Activated CD4-positive, alpha-beta T cell treated with anti-CD3 and anti-CD28 coated beads, Interleukin-2, amount 50 U/mL, for 24 hours (primary cell): ENCODE results near the gene PCDHB13.
"Not testable (repeated sequence)": the region's sequence is repeated elsewhere in the genome, so short reads cannot be mapped to it uniquely, and the experiment has no call there.

Experiments used
- DNase-seq, 2 donors: peaks; one replicate each; pipeline ENCODE4 v3.0.0-alpha.2; 2020; ENCODE audit warnings: low read depth in 1 of 2, low spot score in 1 of 2

PCDHB13 gene

DNA sequence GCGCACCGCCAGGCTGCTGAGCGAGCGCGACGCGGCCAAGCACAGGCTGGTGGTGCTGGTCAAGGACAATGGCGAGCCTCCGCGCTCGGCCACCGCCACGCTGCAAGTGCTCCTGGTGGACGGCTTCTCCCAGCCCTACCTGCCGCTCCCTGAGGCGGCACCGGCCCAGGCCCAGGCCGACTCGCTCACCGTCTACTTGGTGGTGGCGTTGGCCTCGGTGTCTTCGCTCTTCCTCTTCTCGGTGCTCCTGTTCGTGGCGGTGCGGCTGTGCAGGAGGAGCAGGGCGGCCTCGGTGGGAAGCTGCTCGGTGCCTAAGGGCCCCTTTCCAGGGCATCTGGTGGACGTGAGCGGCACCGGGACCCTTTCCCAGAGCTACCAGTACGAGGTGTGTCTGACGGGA lies 12.1 kb upstream of the PCDHB13 start:
- DNase-seq, result not testable (repeated sequence)

- DNase-seq, result no peak
These were observed 5.2 kb upstream of the PCDHB13 start, which contains the start of gene PCDHB12 for GRCh38 chr5:141208478-141208877. PCDHB12 (plus strand) TSS chr5:141208719; CDS start chr5:141208908, 189 bp downstream.

GRCh38 chr5:141210281-141210680 lies 3.4 kb upstream of the PCDHB13 start:
- not testable (repeated sequence) for DNase-seq

DNA sequence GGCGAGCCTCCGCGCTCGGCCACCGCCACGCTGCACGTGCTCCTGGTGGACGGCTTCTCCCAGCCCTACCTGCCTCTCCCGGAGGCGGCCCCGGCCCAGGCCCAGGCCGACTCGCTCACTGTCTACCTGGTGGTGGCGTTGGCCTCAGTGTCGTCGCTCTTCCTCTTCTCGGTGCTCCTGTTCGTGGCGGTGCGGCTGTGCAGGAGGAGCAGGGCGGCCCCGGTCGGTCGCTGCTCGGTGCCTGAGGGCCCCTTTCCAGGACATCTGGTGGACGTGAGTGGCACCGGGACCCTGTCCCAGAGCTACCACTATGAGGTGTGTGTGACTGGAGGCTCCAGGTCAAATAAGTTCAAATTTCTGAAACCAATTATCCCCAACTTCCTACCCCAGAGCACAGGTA lies 2.9 kb upstream of the PCDHB13 start:
- DNase-seq, result not testable (repeated sequence)

DNA sequence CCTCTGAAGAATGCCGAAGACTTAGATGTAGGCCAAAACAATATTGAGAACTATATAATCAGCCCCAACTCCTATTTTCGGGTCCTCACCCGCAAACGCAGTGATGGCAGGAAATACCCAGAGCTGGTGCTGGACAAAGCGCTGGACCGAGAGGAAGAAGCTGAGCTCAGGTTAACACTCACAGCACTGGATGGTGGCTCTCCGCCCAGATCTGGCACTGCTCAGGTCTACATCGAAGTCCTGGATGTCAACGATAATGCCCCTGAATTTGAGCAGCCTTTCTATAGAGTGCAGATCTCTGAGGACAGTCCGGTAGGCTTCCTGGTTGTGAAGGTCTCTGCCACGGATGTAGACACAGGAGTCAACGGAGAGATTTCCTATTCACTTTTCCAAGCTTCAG lies 864 bp downstream of the PCDHB13 start:
- DNase-seq, result not testable (repeated sequence)

DNA sequence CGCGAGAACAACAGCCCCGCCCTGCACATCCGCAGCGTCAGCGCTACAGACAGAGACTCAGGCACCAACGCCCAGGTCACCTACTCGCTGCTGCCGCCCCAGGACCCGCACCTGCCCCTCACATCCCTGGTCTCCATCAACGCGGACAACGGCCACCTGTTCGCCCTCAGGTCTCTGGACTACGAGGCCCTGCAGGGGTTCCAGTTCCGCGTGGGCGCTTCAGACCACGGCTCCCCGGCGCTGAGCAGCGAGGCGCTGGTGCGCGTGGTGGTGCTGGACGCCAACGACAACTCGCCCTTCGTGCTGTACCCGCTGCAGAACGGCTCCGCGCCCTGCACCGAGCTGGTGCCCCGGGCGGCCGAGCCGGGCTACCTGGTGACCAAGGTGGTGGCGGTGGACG lies 1.8 kb downstream of the PCDHB13 start:
- DNase-seq, result not testable (repeated sequence)

DNA sequence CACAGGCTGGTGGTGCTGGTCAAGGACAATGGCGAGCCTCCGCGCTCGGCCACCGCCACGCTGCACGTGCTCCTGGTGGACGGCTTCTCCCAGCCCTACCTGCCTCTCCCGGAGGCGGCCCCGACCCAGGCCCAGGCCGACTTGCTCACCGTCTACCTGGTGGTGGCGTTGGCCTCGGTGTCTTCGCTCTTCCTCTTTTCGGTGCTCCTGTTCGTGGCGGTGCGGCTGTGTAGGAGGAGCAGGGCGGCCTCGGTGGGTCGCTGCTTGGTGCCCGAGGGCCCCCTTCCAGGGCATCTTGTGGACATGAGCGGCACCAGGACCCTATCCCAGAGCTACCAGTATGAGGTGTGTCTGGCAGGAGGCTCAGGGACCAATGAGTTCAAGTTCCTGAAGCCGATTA lies 2.3 kb downstream of the PCDHB13 start:
- DNase-seq, result not testable (repeated sequence)

DNA sequence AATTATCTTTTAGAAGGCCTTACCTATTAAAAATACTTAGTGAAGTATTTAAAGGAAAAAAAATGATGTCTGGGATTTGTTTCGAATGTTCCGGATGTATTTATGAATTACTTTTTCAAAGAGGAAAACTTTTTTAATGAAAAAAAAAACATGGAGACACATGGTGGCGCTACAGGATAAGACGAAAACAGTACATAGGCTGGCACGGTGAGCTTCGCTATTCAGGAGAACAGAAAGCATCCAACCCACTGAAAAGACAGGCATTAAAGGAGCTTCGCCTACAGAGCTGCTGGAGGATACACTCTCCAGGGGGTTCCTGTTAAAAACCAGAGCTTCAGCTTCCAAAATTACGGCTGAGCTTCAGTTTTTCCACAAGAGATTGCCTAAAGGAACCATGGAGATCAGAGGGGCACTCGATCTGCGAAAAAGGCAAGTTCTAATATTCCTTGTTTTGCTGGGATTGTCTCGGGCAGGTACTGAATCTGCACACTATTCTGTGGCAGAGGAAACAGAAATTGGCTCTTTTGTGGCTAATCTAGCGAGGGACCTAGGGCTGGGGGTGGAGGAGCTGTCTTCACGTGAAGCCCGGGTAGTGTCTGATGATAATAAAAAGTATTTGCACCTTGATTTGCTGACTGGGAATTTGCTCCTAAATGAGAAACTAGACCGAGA lies 9.5 kb downstream of the PCDHB13 start, which contains the start of gene PCDHB14:
PCDHB14 (plus strand) TSS at position 232 of the 672 bp plus-strand sequence; CDS start at position 395, 163 bp downstream.
- no peak for DNase-seq

DNA sequence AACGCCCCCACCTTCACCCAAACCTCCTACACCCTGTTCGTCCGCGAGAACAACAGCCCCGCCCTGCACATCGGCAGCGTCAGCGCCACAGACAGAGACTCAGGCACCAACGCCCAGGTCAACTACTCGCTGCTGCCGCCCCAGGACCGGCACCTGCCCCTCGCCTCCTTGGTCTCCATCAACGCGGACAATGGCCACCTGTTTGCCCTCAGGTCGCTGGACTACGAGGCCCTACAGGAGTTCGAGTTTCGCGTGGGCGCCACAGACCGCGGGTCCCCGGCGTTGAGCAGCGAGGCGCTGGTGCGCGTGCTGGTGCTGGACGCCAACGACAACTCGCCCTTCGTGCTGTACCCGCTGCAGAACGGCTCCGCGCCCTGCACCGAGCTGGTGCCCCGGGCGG lies 11.1 kb downstream of the PCDHB13 start:
- DNase-seq, result not testable (repeated sequence)

DNA sequence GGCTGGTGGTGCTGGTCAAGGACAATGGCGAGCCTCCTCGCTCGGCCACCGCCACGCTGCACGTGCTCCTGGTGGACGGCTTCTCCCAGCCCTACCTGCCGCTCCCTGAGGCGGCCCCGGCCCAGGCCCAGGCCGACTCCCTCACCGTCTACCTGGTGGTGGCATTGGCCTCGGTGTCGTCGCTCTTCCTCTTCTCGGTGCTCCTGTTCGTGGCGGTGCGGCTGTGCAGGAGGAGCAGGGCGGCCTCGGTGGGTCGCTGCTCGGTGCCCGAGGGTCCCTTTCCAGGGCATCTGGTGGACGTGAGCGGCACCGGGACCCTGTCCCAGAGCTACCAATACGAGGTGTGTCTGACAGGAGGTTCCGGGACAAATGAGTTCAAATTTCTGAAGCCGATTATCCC lies 11.7 kb downstream of the PCDHB13 start:
- DNase-seq, result not testable (repeated sequence)

GRCh38 chr5:141234109-141234667 lies 20.5 kb downstream of the PCDHB13 start:
- no peak for DNase-seq

GRCh38 chr5:141235922-141236321 lies 22.2 kb downstream of the PCDHB13 start:
- not testable (repeated sequence) for DNase-seq

DNA sequence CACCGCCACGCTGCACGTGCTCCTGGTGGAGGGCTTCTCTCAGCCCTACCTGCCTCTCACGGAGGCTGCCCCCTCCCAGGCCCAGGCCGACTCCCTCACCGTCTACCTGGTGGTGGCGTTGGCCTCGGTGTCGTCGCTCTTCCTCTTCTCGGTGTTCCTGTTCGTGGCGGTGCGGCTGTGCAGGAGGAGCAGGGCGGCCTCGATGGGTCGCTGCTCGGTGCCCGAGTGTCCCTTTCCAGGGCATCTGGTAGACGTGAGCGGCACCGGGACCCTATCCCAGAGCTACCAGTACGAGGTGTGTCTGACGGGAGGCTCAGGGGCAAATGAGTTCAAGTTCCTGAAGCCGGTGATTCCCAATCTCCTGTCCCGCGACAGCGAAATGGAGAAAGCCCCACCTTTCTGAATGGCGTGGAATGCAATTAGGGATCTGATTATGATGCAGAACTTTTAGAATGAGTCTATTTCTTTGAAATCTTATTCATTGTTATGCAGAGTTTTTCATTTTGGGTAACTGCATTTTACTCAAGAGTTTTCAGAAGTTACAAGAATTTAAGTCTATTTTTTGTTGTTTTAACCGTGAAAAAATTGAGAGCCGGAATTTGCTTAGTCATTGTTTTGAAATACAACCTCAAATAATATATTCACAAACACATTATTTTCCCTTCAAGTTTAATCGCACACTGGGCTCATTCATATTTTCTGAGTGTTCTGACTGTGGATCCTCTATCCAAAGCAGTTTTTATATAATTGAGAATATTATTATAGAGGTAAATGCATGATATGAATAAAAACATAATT lies 23.0 kb downstream of the PCDHB13 start:
- no peak for DNase-seq

DNA sequence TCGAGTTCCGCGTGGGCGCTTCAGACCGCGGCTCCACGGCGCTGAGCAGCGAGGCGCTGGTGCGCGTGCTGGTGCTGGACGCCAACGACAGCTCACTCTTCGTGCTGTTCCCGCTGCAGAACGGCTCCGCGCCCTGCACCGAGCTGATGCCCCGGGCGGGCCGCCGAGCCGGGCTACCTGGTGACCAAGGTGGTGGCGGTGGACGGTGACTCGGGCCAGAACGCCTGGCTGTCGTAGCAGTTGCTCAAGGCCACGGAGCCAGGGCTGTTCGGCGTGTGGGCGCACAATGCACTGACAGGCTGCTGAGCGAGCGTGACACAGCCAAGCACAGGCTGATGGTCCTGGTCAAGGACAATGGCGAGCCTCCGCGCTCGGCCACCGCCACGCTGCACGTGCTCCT lies 27.8 kb downstream of the PCDHB13 start:
- no peak for DNase-seq

GRCh38 chr5:141245250-141245717 lies 31.6 kb downstream of the PCDHB13 start, which contains the start of gene PCDHB15:
PCDHB15 (plus strand) TSS chr5:141245395; CDS start chr5:141245579, 184 bp downstream.
- no peak for DNase-seq

DNA sequence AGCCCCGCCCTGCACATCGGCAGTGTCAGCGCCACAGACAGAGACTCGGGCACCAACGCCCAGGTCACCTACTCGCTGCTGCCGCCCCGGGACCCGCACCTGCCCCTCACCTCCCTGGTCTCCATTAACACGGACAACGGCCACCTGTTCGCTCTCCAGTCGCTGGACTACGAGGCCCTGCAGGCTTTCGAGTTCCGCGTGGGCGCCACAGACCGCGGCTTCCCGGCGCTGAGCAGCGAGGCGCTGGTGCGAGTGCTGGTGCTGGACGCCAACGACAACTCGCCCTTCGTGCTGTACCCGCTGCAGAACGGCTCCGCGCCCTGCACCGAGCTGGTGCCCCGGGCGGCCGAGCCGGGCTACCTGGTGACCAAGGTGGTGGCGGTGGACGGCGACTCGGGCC lies 33.3 kb downstream of the PCDHB13 start:
- not testable (repeated sequence) for DNase-seq

GRCh38 chr5:141247434-141247833 lies 33.7 kb downstream of the PCDHB13 start:
- not testable (repeated sequence) for DNase-seq

DNA sequence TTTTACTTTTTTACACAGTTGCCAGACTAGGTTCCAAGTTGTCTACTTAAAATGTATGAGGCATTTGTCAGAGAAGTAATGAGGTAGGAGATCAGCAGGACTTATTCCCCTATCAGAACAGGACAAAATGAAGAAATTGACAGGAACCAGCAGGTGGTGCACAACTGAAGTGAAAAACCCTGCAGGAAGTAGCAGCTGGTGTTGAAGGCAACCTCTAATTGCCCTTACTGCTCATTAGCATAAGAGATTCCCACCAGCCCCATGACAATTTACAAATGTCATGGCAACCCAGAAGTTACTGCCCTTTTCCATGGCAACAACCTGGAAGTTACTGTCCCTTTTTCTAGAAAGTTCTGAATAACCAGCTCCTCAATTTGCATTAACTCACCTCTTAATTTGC lies 36.9 kb downstream of the PCDHB13 start:
- DNase-seq, result no peak

DNA sequence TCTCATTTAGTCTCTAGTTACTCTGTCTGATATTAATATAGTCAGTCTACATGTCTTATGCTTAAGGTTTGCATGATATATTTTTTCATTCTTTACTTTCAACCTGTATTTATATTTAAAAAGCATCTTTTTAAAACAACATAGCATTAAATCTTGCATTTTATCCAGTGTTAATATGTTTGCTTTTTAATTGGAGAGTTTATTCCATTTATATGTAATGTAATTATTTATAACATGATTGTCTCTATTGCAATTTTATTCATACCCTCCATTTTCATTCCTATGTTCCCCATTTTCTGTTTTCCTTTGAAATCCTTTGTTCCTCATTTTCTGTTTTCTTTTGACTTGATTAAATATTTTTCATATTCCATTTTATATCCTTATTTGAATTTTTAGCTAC lies 44.7 kb downstream of the PCDHB13 start:
- DNase-seq, result no peak

DNA sequence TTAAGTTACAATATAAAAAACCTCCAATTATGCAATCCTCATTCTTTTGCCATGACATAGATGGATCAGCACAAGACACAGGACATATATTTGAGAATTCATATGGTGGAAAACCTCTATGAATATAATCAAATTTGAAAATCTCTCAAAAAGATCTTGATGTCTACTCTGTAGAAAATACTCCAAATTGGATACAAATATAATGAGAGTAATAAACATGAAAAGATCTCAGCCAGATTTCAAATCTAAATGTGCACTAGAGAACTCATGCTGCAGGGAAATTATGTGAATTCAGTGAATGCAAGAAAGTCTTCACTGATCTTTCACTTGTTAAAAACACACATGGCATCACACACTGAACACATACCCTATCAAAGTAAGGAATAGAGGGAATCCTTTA lies 45.2 kb downstream of the PCDHB13 start:
- no peak for DNase-seq

DNA sequence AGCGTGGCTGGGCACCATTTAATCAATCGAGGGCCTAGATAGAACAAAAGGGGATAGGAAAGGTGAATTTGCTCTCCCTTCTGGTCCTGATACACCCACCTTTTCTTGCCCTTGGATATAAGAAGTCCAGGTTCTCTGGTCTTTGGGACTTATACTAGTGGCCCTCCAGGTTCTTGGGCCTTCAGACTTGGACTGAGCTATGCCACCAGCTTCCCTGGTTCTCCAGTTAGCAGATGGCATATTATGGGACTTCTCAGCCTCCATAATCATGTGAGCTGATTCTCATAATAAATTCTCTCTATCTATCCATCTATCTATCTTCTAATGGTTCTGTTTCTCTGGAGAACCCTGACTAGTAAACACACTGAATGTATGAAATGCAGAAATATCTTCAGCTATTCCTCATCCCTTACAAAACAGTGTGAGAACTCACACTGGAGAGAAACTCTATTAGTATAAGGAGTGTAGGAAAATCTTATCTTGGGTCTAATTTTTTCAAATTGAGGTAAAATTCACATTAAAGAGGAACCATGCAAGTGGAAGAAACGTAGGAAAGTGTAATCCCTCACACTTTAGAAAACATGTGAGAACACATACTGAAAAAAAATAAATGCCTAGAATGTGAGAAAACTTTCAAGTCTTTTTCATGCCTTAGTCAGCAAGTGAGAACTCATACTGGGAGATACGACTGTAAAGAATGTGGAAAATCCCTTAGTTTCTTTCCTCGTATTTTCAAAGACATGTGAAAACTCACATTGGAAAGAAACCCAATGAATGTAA lies 46.9 kb downstream of the PCDHB13 start:
- DNase-seq, result no peak
